Activated CD4-positive, alpha-beta T cell treated with anti-CD3 and anti-CD28 coated beads, Interleukin-2, amount 50 U/mL, for 1 hour (primary cell): ENCODE measurements around the gene MYH16.
"Not testable (repeated sequence)": the region's sequence is repeated elsewhere in the genome, so short reads cannot be mapped to it uniquely, and the experiment has no call there.

ENCODE experiments used
- DNase-seq: peaks from one replicate; pipeline ENCODE4 v3.0.0-alpha.2; 2020

The MYH16 gene

DNA sequence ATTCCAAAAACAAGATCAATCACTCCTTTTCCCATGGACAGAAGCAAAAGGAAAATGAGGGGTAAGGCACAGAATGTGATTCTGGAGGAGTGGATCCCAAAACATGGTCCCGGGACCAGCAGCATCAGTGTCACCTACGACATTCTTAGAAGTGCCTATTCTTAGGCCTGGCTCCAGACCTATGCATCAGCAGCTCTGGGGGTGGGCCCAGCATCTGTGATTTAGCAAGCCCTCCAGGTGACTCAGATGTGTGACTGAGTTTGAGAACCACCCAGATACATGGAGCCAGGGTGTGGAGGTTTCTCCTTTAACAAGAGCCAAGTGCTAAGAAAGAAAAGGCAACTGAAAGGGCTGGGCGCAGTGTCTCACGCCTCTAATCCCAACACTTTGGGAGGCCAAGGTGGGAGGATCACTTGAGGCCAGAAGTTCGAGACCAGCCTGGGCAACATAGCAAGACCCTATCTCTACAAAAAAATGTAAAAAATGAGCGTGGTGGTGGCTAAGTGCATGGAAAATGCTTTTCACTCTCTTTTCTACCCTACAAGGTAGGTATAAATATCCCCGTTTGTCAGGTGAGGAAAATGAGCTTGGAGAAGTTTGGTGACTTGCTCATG, 35.9 kb downstream of the MYH16 start:
- DNase-seq, result no peak

DNA sequence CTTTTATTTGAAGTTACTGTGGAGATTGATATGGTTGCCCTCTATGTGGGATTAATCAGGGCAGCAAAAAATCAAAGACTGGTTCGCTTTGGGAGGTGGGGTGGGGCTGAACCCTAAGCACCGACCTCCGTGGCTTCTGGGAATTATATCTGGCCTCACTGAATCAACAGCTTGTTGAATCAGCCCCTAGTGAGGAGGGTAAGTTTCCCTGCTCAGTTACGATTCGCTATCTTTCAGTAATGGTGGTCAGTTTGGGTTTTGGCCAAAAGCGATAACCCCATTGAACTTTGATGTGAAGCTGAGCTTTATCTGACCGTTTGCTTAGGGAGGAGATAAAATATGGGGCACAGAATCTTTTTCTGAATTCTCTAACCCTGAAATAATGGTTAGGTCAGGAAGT, 36.5 kb downstream of the MYH16 start:
- no peak for DNase-seq

DNA sequence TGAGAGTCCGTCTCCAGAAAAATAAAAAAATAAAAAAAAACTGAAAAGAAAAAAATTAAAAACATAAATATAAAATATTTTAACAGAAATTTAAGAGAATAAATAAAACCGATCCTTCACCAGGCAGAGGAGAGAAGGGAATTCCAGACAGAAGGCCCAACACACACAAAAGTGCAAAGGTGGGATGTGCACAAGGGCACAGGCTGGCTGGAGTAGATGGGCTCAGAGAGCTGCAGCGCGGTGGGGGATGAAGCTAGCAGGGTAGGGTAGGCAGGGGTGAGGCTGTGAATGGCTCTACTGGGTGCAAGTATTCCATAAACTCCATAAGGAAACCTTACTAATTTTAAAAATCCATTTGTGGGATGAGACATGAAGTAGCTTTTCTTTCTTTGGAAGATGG, 37.4 kb downstream of the MYH16 start:
- no peak for DNase-seq

DNA sequence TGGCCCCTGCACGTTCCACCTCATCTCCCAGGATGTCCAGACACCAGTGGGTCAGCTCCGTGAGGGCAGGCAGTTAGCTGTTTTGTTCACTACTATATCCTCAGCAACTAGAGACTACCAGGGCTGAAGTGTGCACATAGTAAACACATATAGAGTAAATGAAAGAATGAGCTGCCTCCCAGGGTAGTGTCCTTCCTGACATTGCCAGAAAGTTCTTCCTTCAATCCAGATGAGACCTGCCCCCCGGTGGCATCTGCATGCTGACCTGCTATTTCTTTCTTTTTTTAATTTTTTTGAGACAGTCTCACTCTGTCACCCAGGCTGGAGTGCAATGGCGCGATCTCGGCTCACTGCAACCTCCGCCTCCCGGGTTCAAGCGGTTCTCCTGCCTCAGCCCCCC, 39.1 kb downstream of the MYH16 start:
- no peak for DNase-seq

DNA sequence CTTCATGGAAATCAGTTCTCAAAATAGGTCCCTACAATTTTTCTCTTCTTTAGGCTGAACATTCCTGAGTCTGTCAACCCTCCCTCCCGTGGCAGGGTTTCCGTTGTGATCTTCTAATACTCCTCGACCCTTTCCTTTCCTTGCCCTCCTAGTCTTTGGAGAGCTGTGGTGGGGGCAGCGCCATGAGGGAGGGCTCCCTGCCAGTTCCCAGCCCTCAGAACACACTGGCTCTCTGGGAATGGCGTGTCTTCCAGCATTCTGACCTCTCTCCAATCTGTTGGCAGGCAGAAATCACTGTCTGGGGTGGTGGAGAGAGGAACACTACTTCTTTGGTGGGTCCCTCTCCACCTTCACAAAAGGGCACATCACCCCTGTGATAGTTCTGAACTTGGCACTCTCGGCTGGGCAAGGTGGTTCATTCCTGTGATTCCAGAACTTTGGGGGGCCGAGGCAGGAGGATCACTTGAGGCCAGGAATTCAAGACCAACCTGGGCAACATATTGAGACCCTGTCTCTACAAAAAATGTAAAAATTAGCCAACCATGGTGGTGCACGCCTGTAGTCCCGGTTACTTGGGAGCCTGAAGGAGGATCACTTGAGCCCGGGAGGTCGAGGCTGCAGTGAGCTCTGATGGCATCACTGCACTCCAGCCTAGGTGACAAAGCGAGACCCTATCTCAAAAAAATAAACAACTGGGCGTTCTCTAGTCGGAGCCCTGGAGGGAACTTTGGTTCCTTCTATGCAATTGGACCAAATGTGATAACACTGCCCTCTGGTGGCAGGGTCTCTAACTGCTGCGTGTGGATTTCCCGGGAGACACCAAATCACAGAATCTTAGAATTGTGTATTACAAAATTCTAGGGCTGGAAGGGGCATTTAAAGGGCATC, 39.9 kb downstream of the MYH16 start:
- peak; percentile 71 for DNase-seq

DNA sequence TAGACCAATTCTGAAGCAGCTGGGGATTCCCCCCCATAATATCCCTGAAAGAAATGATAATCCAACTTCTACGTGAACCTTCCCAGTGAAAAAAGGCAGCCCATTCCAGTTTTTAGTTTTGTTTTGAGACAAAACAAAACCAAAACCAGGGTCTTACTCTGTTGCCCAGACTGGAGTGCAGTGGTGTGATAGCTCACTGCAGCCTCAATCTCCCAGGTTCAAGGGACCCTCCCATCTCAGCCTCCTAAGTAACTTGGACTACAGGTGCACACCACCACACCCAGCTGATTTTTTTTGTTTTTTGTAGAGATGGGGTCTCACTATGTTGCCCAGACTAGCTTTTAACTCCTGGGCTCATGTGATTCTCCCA, 40.5 kb downstream of the MYH16 start:
- no peak for DNase-seq

DNA sequence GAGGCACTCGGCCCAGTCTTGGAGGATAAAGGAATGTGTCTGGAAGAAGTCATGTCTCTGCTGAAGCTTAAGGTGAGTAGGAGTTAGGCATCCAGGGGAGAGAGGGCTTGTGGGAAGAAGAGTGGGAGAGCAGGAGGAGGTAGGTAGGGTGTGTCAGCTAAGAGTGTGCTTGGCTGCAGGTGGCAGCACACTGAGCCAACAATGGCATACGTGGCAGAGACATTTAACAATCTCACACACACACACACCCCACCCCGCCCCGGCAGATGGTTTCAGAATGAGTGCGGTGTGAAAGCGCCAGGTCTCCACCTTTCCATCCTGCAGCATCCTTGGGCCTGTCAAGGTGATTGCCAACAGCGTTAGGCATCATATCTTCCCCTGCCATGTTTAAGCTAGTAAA, 41.9 kb downstream of the MYH16 start:
- DNase-seq, result no peak

DNA sequence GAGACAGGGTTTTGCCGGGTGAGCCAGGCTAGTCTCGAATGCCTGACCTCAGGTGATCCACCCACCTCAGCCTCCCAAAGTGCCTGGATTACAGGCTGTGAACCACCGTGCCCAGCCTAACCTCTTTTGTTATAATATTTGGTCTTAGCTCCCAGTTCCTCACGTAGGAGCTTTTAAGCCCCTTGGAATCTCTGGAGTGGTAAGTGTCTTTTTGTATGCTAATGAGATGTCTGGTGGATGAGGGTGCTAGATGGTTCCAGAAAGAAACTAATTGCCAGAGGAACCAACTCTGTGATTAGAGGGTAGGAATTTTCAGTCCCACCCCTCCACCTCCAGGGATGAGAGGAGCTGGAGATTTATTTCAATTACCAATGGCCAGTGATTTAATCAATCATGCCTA, 47.7 kb downstream of the MYH16 start:
- no peak for DNase-seq

DNA sequence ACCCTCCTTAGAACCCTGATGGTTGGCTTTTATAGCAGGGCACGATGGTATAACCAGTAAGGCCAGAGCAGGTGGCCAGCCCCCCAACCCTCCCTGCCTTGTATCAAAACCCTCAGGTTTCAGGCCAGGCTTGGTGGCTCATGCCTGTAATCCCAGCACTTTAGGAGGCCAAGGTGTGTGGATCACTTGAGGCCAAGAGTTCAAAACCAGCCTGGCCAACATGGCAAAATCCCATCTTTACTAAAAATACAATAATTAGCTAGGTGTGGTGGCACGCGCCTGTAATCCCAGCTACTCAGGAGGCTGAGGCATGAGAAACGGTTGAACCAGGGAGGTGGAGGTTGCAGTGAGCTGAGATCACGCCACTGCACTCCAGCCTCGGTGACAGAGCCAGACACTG, 50.0 kb downstream of the MYH16 start:
- DNase-seq, result not testable (repeated sequence)

DNA sequence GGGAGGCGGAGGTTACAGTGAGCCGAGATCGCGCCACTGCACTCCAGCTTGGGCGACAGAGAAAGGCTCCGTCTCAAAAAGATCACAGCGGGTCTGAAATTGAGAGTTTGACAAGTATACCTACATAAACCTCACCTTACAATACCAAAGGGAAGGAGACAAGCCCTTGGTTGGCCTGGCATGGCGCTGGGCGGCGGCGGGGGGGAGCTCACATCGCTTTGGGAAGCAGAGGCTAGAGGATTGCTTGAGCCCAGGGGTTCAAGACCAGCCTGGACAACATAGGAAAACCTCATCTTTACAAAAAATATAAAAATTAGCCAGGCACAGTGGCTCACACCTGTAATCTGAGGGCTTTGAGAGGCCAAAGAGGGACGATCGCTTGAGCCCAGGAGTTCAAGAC, 51.9 kb downstream of the MYH16 start:
- DNase-seq, result no peak

DNA sequence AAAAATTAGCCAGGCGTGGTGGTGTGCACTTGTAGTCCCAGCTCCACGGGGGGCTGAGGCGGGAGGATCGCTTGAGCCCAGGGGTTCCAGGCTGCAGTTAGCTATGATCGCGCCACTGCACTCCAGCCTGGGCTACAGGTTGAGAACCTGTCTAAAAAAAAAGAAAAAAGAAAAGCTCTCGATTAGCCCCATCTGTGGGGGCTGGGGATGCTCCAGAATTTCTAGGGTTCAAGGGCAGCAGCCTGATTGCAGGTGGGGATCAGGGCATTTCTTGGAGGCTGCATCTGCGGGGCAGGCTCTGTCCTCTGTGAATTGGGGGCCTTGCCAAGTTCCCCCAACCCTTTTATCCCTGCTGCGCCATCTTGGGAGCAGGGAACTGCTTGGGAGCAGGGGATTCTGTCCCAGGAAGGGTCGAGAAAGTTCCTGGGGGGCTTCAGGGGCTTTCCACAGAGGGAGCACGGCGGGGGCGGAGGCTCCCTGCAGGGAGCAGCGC, 52.4 kb downstream of the MYH16 start:
- no peak for DNase-seq

DNA sequence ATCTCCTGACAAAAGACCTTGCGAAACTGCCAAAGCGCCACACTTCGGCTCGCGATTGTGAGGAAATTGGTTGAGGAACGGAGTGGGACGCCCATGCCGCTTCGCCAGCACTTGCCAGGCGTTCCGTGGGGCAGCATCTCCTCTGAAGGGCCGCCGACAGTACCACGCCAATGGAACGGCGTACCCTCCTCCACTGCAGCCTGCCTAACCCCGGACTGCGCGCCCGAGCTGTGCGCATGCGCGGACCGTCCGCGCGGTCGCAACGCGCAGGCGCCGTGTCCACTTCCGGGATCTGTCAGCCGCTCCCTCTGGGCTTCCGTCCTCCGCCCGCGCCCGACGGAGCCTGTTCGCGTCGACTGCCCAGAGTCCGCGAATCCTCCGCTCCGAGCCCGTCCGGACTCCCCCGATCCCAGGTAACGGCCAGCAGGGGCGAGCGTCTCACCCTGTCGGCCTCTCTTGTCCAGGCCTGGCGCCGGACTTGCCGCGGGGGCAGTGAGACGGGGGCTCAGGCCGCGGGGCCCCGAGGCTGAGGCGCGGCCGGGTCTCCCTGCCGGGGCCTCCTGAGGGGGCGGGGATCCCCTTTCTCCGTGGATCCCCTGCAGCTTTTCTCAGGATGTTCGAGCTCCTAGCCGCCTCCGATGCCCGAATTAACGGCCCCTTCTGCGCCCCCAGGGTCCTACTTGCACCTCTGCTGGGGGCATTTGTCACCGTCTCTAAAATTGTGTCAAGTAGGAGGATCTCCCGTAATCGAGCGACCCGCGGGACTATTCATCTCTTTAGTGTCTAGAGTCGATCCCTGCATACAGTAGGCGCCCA, 53.2 kb downstream of the MYH16 start, which contains the start of gene ARPC1A:
ARPC1A (plus strand) TSS at position 307 of the 816 bp plus-strand sequence. CDS start 7,456 bp downstream, outside the sequence.
- peak; percentile 91 for DNase-seq

DNA sequence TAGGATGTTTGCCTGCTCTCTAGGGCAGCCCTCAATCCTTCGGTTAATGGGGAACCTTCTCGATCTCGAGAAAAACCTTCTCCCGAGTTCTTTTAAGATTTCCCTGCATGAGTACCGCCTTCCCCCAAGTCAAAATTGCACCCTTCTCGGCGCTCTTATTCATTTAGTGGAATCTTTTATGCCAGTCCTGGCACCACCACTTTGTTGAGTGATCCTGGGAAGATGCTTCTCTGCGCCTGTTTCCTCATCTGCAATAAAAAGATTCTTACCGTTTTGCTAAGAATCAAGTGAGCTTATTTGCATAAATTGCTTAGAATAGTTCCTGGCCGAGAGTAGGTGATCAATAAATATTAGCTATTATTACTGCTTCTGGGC, 53.8 kb downstream of the MYH16 start:
- DNase-seq, result no peak

DNA sequence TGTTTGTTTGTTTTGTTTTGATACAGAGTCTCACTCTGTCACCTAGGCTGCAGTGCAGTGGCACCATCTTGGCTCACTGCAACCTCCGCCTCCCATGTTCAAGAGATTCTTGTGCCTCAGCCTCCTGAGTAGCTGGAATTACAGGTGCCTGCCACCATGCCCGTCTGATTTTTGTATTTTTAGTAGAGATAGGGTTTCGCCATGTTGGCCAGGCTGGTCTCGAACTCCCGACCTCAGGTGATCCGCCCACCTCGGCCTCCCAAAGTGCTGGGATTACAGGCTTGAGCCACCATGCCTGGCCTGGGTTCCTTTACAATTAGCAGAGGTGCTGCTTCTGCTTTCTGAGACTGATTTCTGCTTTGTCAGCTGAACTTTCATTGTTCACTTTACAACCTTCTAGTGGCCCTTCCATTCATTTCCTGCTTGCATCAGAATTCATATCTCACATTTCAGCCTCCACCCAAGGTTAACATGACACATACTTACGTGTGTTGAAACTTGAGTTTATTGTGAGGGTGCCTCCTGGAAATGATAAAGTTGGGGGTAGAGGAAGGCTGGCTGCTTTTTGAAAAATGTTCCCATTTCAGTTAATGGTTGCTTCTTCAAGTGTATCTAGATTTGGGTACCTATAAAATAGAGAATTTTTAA, 57.8 kb downstream of the MYH16 start:
- DNase-seq, result not testable (repeated sequence)

DNA sequence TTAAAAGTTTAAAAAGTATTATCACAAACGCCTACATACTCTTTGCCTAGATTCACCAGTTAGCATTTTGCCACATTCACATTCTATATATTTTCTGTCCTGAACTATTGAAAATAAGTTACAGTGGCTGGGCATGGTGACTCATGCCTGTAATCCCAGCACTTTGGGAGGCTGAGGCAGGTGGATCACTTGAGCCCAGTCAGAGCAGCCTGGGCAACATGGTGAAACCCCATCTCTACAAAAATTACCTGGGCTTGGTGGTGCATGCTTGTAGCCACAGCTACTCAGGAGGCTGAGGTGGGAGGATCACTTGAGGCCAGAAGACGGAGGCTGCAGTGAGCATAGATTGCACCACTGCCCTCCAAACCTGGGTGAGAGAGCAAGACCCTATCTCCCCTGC, 58.4 kb downstream of the MYH16 start:
- DNase-seq, result no peak

DNA sequence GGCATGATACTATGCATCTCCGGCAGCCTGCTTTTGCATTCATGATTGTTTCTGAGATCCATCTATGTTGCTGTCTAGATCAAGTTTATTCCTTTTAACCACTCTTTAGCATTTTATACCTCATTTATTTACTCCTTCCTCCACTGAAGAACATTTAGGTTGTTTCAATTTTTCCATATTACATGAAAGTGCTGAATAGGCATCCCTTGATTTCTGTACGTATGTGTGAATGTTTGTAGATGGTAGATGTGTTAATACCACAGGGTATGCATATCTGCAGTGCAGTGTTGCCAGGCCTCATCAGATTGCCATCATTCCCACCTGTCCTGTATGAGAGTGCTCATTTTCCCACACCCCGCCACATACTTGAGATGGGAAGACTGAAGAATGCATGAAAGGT, 67.0 kb downstream of the MYH16 start:
- no peak for DNase-seq

DNA sequence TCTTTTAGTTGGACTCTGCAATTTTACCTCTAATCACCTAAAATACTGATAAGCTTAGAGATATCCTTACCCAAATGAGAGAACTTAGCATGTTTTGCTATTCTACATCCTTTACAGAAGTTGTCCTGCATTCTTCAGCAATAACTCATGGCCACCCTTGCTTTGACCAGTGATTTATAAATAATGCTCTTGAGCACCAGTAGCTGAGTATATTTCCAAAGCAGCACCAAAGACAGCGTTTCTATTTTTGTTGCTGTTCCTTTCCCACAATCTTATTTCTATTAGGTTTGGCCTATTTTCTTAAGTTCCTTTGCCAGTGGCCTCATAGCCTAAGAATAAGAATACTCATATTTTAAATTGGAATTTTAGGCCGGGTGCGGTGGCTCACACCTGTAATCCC, 68.0 kb downstream of the MYH16 start:
- DNase-seq, result no peak

DNA sequence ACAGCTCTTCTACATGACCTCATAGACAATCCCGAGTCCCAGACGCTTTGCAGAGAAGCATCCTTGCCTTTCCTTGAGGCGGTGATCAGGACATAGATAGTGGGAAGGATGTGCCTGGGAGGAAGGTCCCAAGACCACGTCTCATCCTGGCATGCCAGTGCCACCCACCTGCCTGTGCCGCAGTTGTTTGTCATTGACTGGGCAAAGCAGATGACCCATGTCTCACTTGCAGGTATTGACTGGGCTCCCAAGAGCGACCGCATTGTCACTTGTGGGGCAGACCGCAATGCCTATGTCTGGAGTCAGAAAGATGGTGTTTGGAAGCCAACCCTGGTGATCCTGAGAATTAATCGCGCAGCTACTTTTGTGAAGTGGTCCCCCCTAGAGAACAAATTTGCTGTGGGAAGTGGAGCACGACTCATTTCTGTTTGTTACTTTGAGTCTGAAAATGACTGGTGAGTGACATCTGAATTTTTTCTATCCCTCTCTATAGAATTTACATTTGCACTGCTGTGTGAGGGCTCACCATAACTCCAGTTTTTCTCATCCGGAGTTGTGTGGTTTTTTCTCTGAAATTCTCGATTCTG, 71.5 kb downstream of the MYH16 start:
- no peak for DNase-seq

DNA sequence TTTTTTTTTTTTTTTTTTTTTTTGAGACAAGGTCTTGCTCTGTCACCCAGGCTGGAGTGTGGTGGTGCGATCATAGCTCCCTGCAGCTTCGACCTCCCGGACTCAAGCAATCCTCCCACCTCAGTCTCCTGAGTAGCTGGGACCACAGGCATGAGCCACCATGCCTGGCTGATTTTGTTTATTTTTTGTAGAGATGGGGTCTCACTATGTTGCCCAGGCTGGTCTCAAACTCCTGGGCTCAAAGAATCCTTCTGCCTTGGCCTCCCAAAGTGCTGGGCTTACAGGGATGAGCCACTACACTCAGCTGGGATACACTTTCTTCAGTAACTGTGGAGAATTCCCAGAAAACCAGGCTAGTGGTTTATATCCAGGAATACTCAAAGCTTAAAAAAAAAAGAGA, 78.0 kb downstream of the MYH16 start:
- DNase-seq, result not testable (repeated sequence)

DNA sequence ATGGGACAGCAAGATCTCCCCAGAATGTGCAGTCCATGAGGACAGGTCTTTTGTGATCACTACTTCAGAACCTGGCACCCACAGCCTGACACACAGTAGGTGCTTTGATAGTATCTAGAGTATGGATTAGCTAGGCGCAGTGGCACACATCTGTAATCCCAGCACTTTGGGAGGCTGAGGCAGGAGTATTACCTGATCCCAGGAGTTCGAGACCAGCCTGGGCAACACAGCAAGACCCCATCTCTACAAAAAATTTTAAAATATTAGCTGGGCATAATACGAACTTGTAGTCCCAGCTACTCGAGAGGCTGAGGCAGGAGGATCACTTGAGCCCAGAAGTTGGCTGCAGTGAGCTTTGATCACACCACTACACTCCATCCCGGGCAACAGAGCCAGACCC, 79.6 kb downstream of the MYH16 start:
- DNase-seq, result no peak

DNA sequence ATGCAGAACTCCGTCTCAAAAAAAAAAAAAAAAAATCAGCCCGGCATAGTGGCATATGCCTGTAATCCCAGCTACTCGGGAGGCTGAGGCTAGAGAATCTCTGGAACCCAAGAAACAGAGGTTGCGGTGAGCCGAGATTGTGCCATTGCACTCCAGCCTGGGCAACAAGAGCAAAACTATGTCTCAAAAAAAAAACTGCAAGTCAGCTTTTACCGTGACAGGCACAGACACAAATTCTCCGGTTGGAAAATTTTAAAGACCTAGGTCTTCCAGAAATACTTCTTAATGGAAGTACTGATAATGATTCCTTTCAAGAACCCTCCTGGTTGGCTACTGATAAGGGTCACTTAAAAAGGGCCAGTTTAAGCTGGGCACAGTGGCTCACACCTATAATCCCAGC, 82.5 kb downstream of the MYH16 start:
- DNase-seq, result no peak

DNA sequence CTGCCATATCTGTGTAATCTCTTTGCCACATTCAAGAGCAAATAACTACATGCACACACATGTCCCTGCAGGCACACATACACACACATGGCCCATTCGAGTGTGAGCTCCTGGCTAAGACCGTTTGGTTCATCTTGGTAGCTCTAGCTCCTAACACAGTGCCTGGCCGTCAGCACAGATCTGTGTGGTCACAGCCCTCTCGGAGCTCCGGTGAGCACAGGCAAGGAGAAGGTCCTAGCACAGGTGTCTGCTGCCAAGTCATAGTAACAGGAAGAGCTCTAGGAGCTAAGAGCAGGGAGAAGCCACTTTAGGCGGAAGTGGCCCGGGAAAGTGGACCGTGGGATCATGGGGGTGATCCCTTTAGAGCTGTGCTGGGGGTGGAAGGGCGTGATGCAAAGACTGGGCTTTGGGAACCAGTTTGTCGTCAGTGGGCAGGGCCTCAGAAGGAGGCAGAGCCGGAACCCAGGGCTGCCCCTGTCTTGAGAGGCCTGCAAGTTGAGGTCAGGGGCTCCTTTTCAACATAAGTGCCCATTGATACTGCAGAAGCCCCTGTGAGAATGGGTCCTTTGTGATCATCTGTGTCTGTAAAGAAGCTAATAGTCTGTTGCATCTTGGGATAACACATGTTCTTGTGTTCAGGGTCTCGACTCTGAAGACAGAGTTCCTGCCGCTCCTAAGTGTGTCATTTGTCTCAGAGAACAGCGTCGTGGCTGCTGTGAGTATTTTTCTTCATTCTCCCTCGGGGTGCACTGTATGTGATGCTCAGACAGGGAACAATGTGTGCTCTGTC, 85.3 kb downstream of the MYH16 start:
- no peak for DNase-seq
